ENCODE measurements around the gene FHOD3. TPM values are rescaled to one million over a fixed set of nuclear protein-coding genes. Genes with fewer than 3 reads are reported as not detected.

FHOD3 gene
- total and polyA plus RNA-seq, 2 donors: 0.90 to 4.1 TPM

DNA sequence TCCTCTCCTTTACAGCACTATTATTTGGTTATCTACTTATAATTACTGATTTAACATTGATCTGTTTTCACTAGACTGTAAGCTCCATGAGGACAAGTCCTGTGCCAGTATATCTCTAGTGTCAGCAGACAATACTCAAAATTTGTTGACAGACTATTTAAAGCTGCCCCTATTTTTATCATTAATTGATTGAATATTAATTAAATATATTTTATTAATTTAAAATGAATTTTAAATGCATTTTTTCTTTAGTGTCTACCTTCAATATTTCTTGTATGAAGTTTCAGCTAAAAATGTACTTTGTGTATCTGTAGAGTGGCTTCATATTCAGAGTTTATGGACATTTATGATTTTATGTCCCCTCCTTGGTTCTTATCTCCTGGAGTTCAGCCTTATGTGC, 26.4 kb upstream of the FHOD3 start:
- no peaks in the 10 kb centered on the region for H3K36me3 ChIP-seq (ENCODE audit: control insufficient read depth in 2 of 2, insufficient read depth in 2 of 2, low read length in 1 of 2)
- no peak overlapping the region for H3K4me3 ChIP-seq (ENCODE audit: low read length in 2 of 2)
- H3K4me1 ChIP-seq (ENCODE audit: control insufficient read depth in 2 of 2, insufficient read depth in 2 of 2, low read length in 2 of 2): no peaks in the 10 kb centered on the region
- H3K27me3 ChIP-seq (ENCODE audit: control insufficient read depth in 2 of 2, insufficient read depth in 1 of 2, low read length in 1 of 2): no peaks in the 10 kb centered on the region
- no peak overlapping the region for H3K27ac ChIP-seq (ENCODE audit: low read depth in 1 of 2, low read length in 1 of 2)
- no peaks in the 10 kb centered on the region for H3K9me3 ChIP-seq (ENCODE audit: control insufficient read depth in 2 of 2, insufficient read depth in 1 of 2, low read length in 1 of 2)
- DNase-seq (ENCODE audit: low read depth in 6 of 9, low spot score in 9 of 9): no peak

DNA sequence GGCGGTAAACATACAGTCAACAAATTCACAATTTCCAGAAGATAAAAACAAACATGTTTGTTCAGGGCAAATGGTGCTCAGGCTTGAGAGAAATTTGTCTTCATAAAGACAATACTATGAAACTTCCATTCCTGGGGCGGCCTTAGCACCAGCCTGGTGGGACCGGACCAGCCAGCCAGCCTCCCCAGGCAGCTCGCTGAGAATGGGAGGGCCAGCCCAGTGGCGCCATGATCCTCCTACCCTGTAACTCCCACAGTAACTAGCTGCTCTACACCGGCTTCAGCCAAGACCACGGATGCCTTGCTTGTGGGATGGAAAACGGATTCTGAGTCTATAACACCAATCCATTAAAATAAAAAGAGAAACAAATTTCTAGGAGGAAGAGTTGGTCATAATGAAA, 24.2 kb upstream of the FHOD3 start:
- H3K4me1 ChIP-seq (ENCODE audit: control insufficient read depth in 2 of 2, insufficient read depth in 2 of 2, low read length in 2 of 2): no peaks in the 10 kb centered on the region
- H3K27me3 ChIP-seq (ENCODE audit: control insufficient read depth in 2 of 2, insufficient read depth in 1 of 2, low read length in 1 of 2): no peaks in the 10 kb centered on the region
- no peak for DNase-seq (ENCODE audit: low read depth in 6 of 9, low spot score in 9 of 9)
- no peaks in the 10 kb centered on the region for H3K36me3 ChIP-seq (ENCODE audit: control insufficient read depth in 2 of 2, insufficient read depth in 2 of 2, low read length in 1 of 2)
- no peaks in the 10 kb centered on the region for H3K9me3 ChIP-seq (ENCODE audit: control insufficient read depth in 2 of 2, insufficient read depth in 1 of 2, low read length in 1 of 2)
- no peak overlapping the region for H3K4me3 ChIP-seq (ENCODE audit: low read length in 2 of 2)
- WGBS: 97% methylated on average over 8 of the region's 8 CpGs
- no peak overlapping the region for H3K27ac ChIP-seq (ENCODE audit: low read depth in 1 of 2, low read length in 1 of 2)

DNA sequence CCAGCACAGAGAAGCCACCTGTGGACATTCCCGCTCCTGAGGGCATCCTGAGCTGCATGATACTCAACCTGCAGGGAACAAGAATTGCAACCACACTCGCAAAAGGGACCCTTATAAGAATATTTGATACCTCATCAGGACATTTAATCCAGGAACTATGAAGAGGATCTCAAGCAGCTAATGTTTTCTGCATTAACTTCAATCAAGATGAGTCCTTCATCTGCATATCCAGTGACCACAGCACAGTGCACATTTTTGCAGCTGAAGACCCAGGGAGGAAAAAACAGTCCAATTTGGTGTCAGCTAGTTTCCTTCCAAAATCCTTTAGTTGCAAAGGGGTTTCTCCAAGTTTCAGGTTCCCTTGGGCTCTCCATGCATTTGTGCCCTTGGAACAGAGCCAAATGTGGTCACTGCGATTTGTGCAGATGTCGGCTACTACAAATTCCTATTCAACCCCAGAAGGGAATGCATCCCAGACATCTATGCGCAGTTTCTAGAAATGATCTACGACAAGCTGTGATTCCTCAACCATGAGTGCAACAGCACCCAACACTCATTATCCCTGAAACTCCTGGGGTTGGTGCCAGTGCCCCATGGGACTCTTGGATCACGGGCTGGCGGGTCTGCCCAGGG, 23.3 kb upstream of the FHOD3 start:
- DNase-seq (ENCODE audit: low read depth in 6 of 9, low spot score in 9 of 9): no peak
- no peaks in the 10 kb centered on the region for H3K36me3 ChIP-seq (ENCODE audit: control insufficient read depth in 2 of 2, insufficient read depth in 2 of 2, low read length in 1 of 2)
- WGBS: 96% methylated on average over 8 of the region's 8 CpGs

DNA sequence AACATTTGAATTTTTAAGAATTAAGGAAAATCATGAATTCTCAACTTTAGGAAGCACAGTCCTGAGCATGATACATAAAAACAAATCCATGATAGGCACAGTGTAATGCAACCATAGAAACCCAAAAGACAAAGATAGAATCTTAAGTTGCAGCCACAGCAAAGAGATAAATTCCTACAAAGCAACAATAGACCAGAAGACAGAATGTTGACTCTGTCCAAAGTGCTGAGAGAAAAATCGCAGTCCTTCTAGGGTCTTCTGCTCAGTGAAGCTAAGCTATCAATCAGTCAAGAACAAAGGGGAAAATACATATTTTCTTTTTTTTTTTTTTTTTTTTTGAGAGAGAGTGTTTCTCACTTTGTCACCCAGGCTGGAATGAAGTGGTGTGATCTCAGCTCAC, 22.0 kb upstream of the FHOD3 start:
- H3K36me3 ChIP-seq (ENCODE audit: control insufficient read depth in 2 of 2, insufficient read depth in 2 of 2, low read length in 1 of 2): no peaks in the 10 kb centered on the region
- H3K27ac ChIP-seq (ENCODE audit: low read depth in 1 of 2, low read length in 1 of 2): no peak overlapping the region
- H3K9me3 ChIP-seq (ENCODE audit: control insufficient read depth in 2 of 2, insufficient read depth in 1 of 2, low read length in 1 of 2): no peaks in the 10 kb centered on the region
- peaks cover 0 to 4% of the 10 kb centered on the region in 2 donors for H3K27me3 ChIP-seq (ENCODE audit: control insufficient read depth in 2 of 2, insufficient read depth in 1 of 2, low read length in 1 of 2)
- 100% methylated on average over 1 of the region's 1 CpG for WGBS
- no peak for DNase-seq (ENCODE audit: low read depth in 6 of 9, low spot score in 9 of 9)
- H3K4me3 ChIP-seq (ENCODE audit: low read length in 2 of 2): no peak overlapping the region
- H3K4me1 ChIP-seq (ENCODE audit: control insufficient read depth in 2 of 2, insufficient read depth in 2 of 2, low read length in 2 of 2): no peaks in the 10 kb centered on the region

More for the DNA sequence above, 23.3 kb upstream of the FHOD3 start:
- Histone ChIP-seq H3K27me3 (ENCODE audit: control insufficient read depth in 2 of 2, insufficient read depth in 1 of 2, low read length in 1 of 2) (peaks cover 0 to 4% of the 10 kb centered on the region in 2 donors), H3K9me3 (ENCODE audit: control insufficient read depth in 2 of 2, insufficient read depth in 1 of 2, low read length in 1 of 2) (no peaks in the 10 kb centered on the region), H3K4me3 (ENCODE audit: low read length in 2 of 2) (no peak overlapping the region), H3K27ac (ENCODE audit: low read depth in 1 of 2, low read length in 1 of 2) (no peak overlapping the region), H3K4me1 (ENCODE audit: control insufficient read depth in 2 of 2, insufficient read depth in 2 of 2, low read length in 2 of 2) (no peaks in the 10 kb centered on the region)

DNA sequence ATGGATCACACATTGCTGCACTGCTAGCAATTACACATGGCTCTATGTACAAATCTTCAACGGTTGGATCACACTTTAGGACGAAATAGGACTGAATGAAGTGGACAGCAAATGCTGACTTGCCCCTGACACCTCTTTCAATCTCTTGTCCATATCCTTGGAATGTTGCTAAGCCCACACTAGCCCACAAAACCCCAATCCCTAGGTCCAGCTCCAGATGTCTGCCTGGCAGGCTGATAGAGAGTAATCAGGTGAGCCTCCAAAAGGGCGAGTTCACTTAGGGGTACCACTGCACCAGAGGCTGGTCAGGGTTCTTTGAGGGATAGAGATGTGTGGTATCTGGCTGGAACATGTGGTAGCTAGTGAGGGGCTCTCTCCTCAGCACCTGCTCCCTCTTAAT, 18.5 kb upstream of the FHOD3 start:
- 90% methylated on average over 3 of the region's 3 CpGs for WGBS
- no peak overlapping the region for H3K4me3 ChIP-seq (ENCODE audit: low read length in 2 of 2)
- peaks cover 4 to 8% of the 10 kb centered on the region in 2 donors for H3K27me3 ChIP-seq (ENCODE audit: control insufficient read depth in 2 of 2, insufficient read depth in 1 of 2, low read length in 1 of 2)
- H3K36me3 ChIP-seq (ENCODE audit: control insufficient read depth in 2 of 2, insufficient read depth in 2 of 2, low read length in 1 of 2): no peaks in the 10 kb centered on the region
- H3K27ac ChIP-seq (ENCODE audit: low read depth in 1 of 2, low read length in 1 of 2): no peak overlapping the region
- DNase-seq (ENCODE audit: low read depth in 6 of 9, low spot score in 9 of 9): no peak
- H3K4me1 ChIP-seq (ENCODE audit: control insufficient read depth in 2 of 2, insufficient read depth in 2 of 2, low read length in 2 of 2): no peaks in the 10 kb centered on the region
- H3K9me3 ChIP-seq (ENCODE audit: control insufficient read depth in 2 of 2, insufficient read depth in 1 of 2, low read length in 1 of 2): no peaks in the 10 kb centered on the region

DNA sequence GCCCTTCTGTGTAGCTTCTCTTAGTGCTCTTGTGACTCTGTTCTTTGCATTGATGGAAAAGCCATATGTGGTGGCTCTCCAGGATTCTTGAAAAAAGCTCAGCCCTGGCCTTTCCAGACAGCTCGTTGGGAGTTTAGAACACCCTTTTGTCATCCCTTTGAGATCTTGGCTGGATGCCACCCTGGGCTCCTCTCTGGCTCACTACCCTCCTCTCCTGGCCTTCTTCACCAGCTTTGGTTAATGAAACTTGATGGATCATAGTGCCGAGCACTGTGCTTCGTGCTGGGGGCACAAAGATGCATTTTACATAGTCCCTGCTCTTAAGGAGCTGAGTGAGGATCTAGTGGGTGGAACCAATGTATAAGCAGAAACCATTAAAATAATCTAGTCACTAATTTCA, 15.6 kb upstream of the FHOD3 start:
- no peak for DNase-seq (ENCODE audit: low read depth in 6 of 9, low spot score in 9 of 9)
- Histone ChIP-seq H3K27me3 (ENCODE audit: control insufficient read depth in 2 of 2, insufficient read depth in 1 of 2, low read length in 1 of 2) (peaks cover 4 to 8% of the 10 kb centered on the region in 2 donors), H3K4me3 (ENCODE audit: low read length in 2 of 2) (no peak overlapping the region), H3K4me1 (ENCODE audit: control insufficient read depth in 2 of 2, insufficient read depth in 2 of 2, low read length in 2 of 2) (no peaks in the 10 kb centered on the region), H3K27ac (ENCODE audit: low read depth in 1 of 2, low read length in 1 of 2) (no peak overlapping the region), H3K36me3 (ENCODE audit: control insufficient read depth in 2 of 2, insufficient read depth in 2 of 2, low read length in 1 of 2) (no peaks in the 10 kb centered on the region), H3K9me3 (ENCODE audit: control insufficient read depth in 2 of 2, insufficient read depth in 1 of 2, low read length in 1 of 2) (no peaks in the 10 kb centered on the region)
- 85% methylated on average over 3 of the region's 3 CpGs for WGBS

DNA sequence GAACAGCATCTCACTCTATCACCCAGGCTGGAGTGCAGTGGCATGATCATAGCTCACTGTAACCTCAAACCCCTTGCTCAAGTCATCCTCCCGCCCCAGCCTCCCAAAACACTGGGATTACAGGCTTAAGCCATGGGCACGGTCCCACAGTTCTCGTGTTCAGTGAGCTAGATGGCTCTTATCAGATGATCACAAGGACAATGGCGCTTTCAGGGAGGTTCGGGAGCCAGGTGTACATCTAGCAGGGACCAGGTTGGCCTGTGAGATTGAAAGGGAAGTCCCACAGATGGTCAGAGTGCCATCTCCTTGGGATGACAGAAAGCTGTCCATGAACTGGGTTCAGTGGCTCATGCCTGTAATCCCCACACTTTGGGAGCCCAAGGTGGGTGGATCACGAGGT, 14.1 kb upstream of the FHOD3 start:
- WGBS: 90% methylated on average over 6 of the region's 6 CpGs
- Histone ChIP-seq H3K27me3 (ENCODE audit: control insufficient read depth in 2 of 2, insufficient read depth in 1 of 2, low read length in 1 of 2) (peaks cover 4 to 8% of the 10 kb centered on the region in 2 donors), H3K4me3 (ENCODE audit: low read length in 2 of 2) (no peak overlapping the region), H3K27ac (ENCODE audit: low read depth in 1 of 2, low read length in 1 of 2) (no peak overlapping the region), H3K9me3 (ENCODE audit: control insufficient read depth in 2 of 2, insufficient read depth in 1 of 2, low read length in 1 of 2) (no peaks in the 10 kb centered on the region), H3K36me3 (ENCODE audit: control insufficient read depth in 2 of 2, insufficient read depth in 2 of 2, low read length in 1 of 2) (no peaks in the 10 kb centered on the region), H3K4me1 (ENCODE audit: control insufficient read depth in 2 of 2, insufficient read depth in 2 of 2, low read length in 2 of 2) (no peaks in the 10 kb centered on the region)
- no peak for DNase-seq (ENCODE audit: low read depth in 6 of 9, low spot score in 9 of 9)

DNA sequence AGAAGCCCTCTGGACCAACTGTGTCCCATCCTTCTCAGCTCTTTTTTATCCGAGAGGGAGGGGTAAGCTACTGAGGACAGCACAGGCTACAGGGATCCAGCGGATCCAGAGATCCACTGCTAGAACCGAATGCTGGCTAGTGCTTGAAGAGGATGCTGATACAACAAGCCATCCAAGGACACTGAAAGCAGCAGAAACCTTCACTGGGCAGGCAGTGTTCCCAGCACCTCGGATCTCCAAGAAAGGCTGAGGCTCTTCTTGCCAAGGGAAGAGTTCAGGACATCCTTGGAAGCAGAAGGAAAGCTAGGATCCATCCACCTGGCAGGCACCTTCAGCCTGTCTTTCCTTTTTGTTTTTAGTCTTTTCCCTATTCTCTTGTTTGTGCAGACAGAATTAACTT, 13.2 kb upstream of the FHOD3 start:
- Histone ChIP-seq H3K27me3 (ENCODE audit: control insufficient read depth in 2 of 2, insufficient read depth in 1 of 2, low read length in 1 of 2) (peaks cover 3 to 4% of the 10 kb centered on the region in 2 donors), H3K4me1 (ENCODE audit: control insufficient read depth in 2 of 2, insufficient read depth in 2 of 2, low read length in 2 of 2) (no peaks in the 10 kb centered on the region), H3K9me3 (ENCODE audit: control insufficient read depth in 2 of 2, insufficient read depth in 1 of 2, low read length in 1 of 2) (no peaks in the 10 kb centered on the region), H3K36me3 (ENCODE audit: control insufficient read depth in 2 of 2, insufficient read depth in 2 of 2, low read length in 1 of 2) (no peaks in the 10 kb centered on the region), H3K27ac (ENCODE audit: low read depth in 1 of 2, low read length in 1 of 2) (no peak overlapping the region), H3K4me3 (ENCODE audit: low read length in 2 of 2) (no peak overlapping the region)
- WGBS: 88% methylated on average over 4 of the region's 4 CpGs
- no peak for DNase-seq (ENCODE audit: low read depth in 6 of 9, low spot score in 9 of 9)

DNA sequence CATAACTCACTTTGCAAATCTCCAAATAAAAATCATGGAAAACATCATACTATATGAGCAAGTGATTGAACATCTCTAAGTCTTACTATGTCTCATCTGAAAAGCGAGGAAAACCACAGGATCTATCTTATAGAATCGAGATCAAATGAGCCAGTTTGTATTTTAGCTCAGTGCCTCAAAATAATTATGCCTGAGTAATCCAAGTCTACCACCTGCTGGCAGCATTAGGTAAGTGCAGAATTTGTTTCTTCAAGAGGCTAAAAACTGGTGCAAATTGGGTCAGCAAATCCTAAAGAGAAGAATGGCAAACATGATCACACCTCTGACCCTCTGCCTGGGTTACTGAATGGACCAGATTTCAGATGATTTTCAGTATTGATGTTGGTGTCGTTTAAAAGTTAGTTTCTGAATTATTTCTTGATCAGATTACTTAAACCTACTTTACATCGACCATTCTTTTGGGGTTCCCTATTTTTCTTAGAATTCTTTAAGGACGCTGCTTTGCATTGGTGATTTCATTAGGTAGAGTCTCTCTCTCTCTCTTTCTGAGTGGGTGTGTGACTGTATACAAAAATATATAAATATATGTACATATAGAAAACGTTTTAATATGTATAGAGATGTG, 12.7 kb upstream of the FHOD3 start:
- DNase-seq (ENCODE audit: low read depth in 6 of 9, low spot score in 9 of 9): peak in 8 of 9 donors; percentile 26 to 74 (median 44)
- no peaks in the 10 kb centered on the region for H3K36me3 ChIP-seq (ENCODE audit: control insufficient read depth in 2 of 2, insufficient read depth in 2 of 2, low read length in 1 of 2)
- WGBS: 36% methylated on average over 6 of the region's 6 CpGs

More for the DNA sequence above, 12.7 kb upstream of the FHOD3 start:
- Histone ChIP-seq H3K4me3 (ENCODE audit: low read length in 2 of 2) (no peak overlapping the region), H3K27ac (ENCODE audit: low read depth in 1 of 2, low read length in 1 of 2) (no peak overlapping the region), H3K27me3 (ENCODE audit: control insufficient read depth in 2 of 2, insufficient read depth in 1 of 2, low read length in 1 of 2) (peaks cover 3 to 4% of the 10 kb centered on the region in 2 donors), H3K9me3 (ENCODE audit: control insufficient read depth in 2 of 2, insufficient read depth in 1 of 2, low read length in 1 of 2) (no peaks in the 10 kb centered on the region), H3K4me1 (ENCODE audit: control insufficient read depth in 2 of 2, insufficient read depth in 2 of 2, low read length in 2 of 2) (no peaks in the 10 kb centered on the region)

Data from thymus (tissue), 11 donors.